HepG2 (cell line): ENCODE measurements around the gene SLC28A1. TPM values are rescaled to one million over a fixed set of nuclear protein-coding genes. Genes with fewer than 3 reads are reported as not detected.

Experiments
- AHDC1 ChIP-seq: sonication (generic); formaldehyde crosslinking; IDR thresholded peaks from 2 replicates; pipeline ENCODE4 v1.5.1; 2020; ENCODE audit warnings: mild to moderate bottlenecking, missing genetic modification reagents, borderline replicate concordance
- ARID3A ChIP-seq: IDR thresholded peaks from 2 replicates; pipeline ENCODE4 v1.6.1; 2012; ENCODE audit warnings: low read depth, low read length, improper control_type of control experiment
- ATF4 ChIP-seq, 2 experiments: fragments of 450-650 bp in 1 of 2; sonication (generic) in 1 of 2; formaldehyde crosslinking; IDR thresholded peaks; 2 replicates each; pipeline versions ENCODE4 v1.5.0 to v1.8.0; 2020 to 2022; ENCODE audit warnings: mild to moderate bottlenecking in 1 of 2, missing genetic modification reagents in 1 of 2
- GABPB1 ChIP-seq: IDR thresholded peaks from 2 replicates; pipeline ENCODE4 v1.6.1; 2016; ENCODE audit warnings: mild to moderate bottlenecking, missing genetic modification reagents, moderate library complexity, missing compliant biosample characterization
- GZF1 ChIP-seq: sonication (generic); formaldehyde crosslinking; IDR thresholded peaks from 2 replicates; pipeline ENCODE4 v1.5.1; 2020; ENCODE audit warnings: mild to moderate bottlenecking, missing genetic modification reagents
- HES4 ChIP-seq: sonication (generic); formaldehyde crosslinking; IDR thresholded peaks from 2 replicates; pipeline ENCODE4 v1.9.0; 2021; ENCODE audit warnings: mild to moderate bottlenecking, missing genetic modification reagents, borderline replicate concordance
- HINFP ChIP-seq: sonication (generic); formaldehyde crosslinking; IDR thresholded peaks from 2 replicates; pipeline ENCODE4 v1.4.0; 2020; ENCODE audit warnings: low read depth, mild to moderate bottlenecking, missing genetic modification reagents
- HIVEP1 ChIP-seq: sonication (generic); formaldehyde crosslinking; IDR thresholded peaks from 2 replicates; pipeline ENCODE4 v1.4.0; 2020; ENCODE audit warnings: mild to moderate bottlenecking, missing genetic modification reagents
- HOXA3 ChIP-seq: sonication (generic); formaldehyde crosslinking; IDR thresholded peaks from 2 replicates; pipeline ENCODE4 v1.5.0; 2020; ENCODE audit warnings: missing genetic modification reagents
- KLF9 ChIP-seq: IDR thresholded peaks from 2 replicates; pipeline ENCODE4 v1.6.1; 2016; ENCODE audit warnings: low read depth
- NFATC3 ChIP-seq: sonication (generic); formaldehyde crosslinking; IDR thresholded peaks from 2 replicates; pipeline ENCODE4 v1.5.1; 2020; ENCODE audit warnings: mild to moderate bottlenecking, missing genetic modification reagents
- TCF7 ChIP-seq: sonication (generic); IDR thresholded peaks from 2 replicates; pipeline ENCODE4 v1.6.1; 2016; ENCODE audit warnings: antibody characterized with exemption, low read depth
- ZNF251 ChIP-seq: sonication (generic); formaldehyde crosslinking; IDR thresholded peaks from 2 replicates; pipeline ENCODE4 v1.9.0; 2021; ENCODE audit warnings: mild to moderate bottlenecking, missing genetic modification reagents
- ZNF441 ChIP-seq: sonication (generic); formaldehyde crosslinking; IDR thresholded peaks from 2 replicates; pipeline ENCODE4 v1.7.0; 2021; ENCODE audit warnings: missing genetic modification reagents, borderline replicate concordance
- ZNF501 ChIP-seq: sonication (generic); formaldehyde crosslinking; IDR thresholded peaks from 2 replicates; pipeline ENCODE4 v1.5.1; 2020; ENCODE audit warnings: mild to moderate bottlenecking, moderate library complexity, missing genetic modification reagents
- ZNF562 ChIP-seq: sonication (generic); formaldehyde crosslinking; IDR thresholded peaks from 2 replicates; pipeline ENCODE4 v1.8.0; 2022; ENCODE audit warnings: missing genetic modification reagents, borderline replicate concordance
- ZNF597 ChIP-seq: sonication (generic); formaldehyde crosslinking; IDR thresholded peaks from 2 replicates; pipeline ENCODE4 v1.5.0; 2020; ENCODE audit warnings: missing genetic modification reagents
- ZNF737 ChIP-seq: sonication (generic); formaldehyde crosslinking; IDR thresholded peaks from 2 replicates; pipeline ENCODE4 v1.5.0; 2020; ENCODE audit warnings: missing genetic modification reagents, mild to moderate bottlenecking, borderline replicate concordance
- ZNF780A ChIP-seq: sonication (generic); formaldehyde crosslinking; IDR thresholded peaks from 2 replicates; pipeline ENCODE4 v1.8.0; 2022; ENCODE audit warnings: mild to moderate bottlenecking, missing genetic modification reagents, moderate library complexity
- polyA plus RNA-seq, 8 experiments: library from polyadenylated mRNA; depleted of rRNA in 3 of 8; stranded (reverse) in 7 of 8; unstranded in 1 of 8; fragments of >200 nt; fragmentation: Illumina TruSeq in 4 of 8; extraction: Trizol in 4 of 8; gene quantifications; 2 replicates each; pipeline versions ENCODE4 v1.2.1 to v1.2.3, GENCODE V29; 2011 to 2016; ENCODE audit warnings: low read depth in 4 of 8, missing spikeins in 1 of 8, mixed read lengths in 1 of 8; ENCODE audit not compliant: insufficient read depth in 1 of 8
- total RNA-seq, 5 experiments: library from RNA; depleted of rRNA; stranded (reverse); fragments of >200 nt; fragmentation: Illumina TruSeq; extraction: Trizol; gene quantifications; 2 replicates each; pipeline ENCODE4 v1.2.3, GENCODE V29; 2016; ENCODE audit warnings: low read depth in 1 of 5

The SLC28A1 gene
- total and polyA plus RNA-seq, 2 of the 13 experiments (the other 11 are each of a cell fraction or from before 2014, with no cell fraction given): 0.31 to 5.8 TPM

GRCh38 chr15:84934942-84935729, 50.7 kb downstream of the SLC28A1 start (continued):
- TF ChIP-seq HINFP (CRISPR knock-in tag) (no peak), HES4 (CRISPR knock-in tag) (no peak), HIVEP1 (CRISPR knock-in tag) (no peak), HOXA3 (CRISPR knock-in tag) (peak; percentile 24; the same call in 1 of the 2 replicates), ARID3A (no peak), ZNF737 (CRISPR knock-in tag) (no peak), GABPB1 (CRISPR knock-in tag) (0 out of 2 replicates have a peak, but pooled peaks have one; percentile 13), AHDC1 (CRISPR knock-in tag) (no peak), GZF1 (CRISPR knock-in tag) (no peak), ZNF562 (CRISPR knock-in tag) (no peak), ATF4 (CRISPR knock-in tag; IDR thresholded peaks at IDR 0.05) (no peak), ZNF441 (CRISPR knock-in tag) (no peak), TCF7 (no peak), ZNF501 (CRISPR knock-in tag) (peak; percentile 65), ZNF597 (no peak), NFATC3 (CRISPR knock-in tag) (no peak), KLF9 (CRISPR knock-in tag) (no peak), ZNF251 (CRISPR knock-in tag) (no peak), ZNF780A (CRISPR knock-in tag) (no peak)
